ENCODE data around the gene PACS2. TPM values are rescaled to one million over a fixed set of nuclear protein-coding genes. Genes with fewer than 3 reads are reported as not detected.

Gene PACS2
- total RNA-seq, 1 experiment from 2014 or later: 65.6 TPM

- no peak for DNase-seq (ENCODE audit: low spot score)
Measured at GRCh38 chr14:105384605-105385321, 70.2 kb downstream of the PACS2 start.

- DNase-seq (ENCODE audit: low spot score): no peak
Measured at GRCh38 chr14:105385322-105385637, 70.7 kb downstream of the PACS2 start.

- no peak for DNase-seq (ENCODE audit: low spot score)
Measured at GRCh38 chr14:105385698-105386365, 71.3 kb downstream of the PACS2 start.

- no peak for DNase-seq (ENCODE audit: low spot score)
Measured at GRCh38 chr14:105386581-105387529, 72.3 kb downstream of the PACS2 start.

- no peak for DNase-seq (ENCODE audit: low spot score)
Measured at GRCh38 chr14:105387530-105387922, 73.0 kb downstream of the PACS2 start.

- DNase-seq (ENCODE audit: low spot score): no peak
Measured at GRCh38 chr14:105388110-105388951, 73.8 kb downstream of the PACS2 start.

GRCh38 chr14:105388976-105389375 lies 74.4 kb downstream of the PACS2 start:
- DNase-seq (ENCODE audit: low spot score): no peak

- DNase-seq (ENCODE audit: low spot score): no peak
Measured at GRCh38 chr14:105389534-105389933, 75.0 kb downstream of the PACS2 start.

- no peak for DNase-seq (ENCODE audit: low spot score)
Measured at GRCh38 chr14:105389976-105390848, 75.7 kb downstream of the PACS2 start.

- DNase-seq (ENCODE audit: low spot score): no peak
Measured at GRCh38 chr14:105390849-105391500, 76.4 kb downstream of the PACS2 start.

GRCh38 chr14:105391541-105391940 lies 77.0 kb downstream of the PACS2 start:
- DNase-seq (ENCODE audit: low spot score): no peak

GRCh38 chr14:105392131-105393090 lies 77.9 kb downstream of the PACS2 start:
- DNase-seq (ENCODE audit: low spot score): no peak

GRCh38 chr14:105393151-105393550 lies 78.6 kb downstream of the PACS2 start:
- DNase-seq (ENCODE audit: low spot score): no peak

GRCh38 chr14:105394714-105395537 lies 80.4 kb downstream of the PACS2 start:
- no peak for DNase-seq (ENCODE audit: low spot score)

GRCh38 chr14:105395538-105395854 lies 80.9 kb downstream of the PACS2 start:
- DNase-seq (ENCODE audit: low spot score): no peak

- no peak for DNase-seq (ENCODE audit: low spot score)
Measured at GRCh38 chr14:105397350-105397931, 82.9 kb downstream of the PACS2 start.

GRCh38 chr14:105398044-105398725 lies 83.6 kb downstream of the PACS2 start, which contains the start of gene TEX22:
Gene TEX22, plus strand, starts transcription at chr14:105398538. Its CDS starts 803 bp downstream, at chr14:105399341.
- peak; percentile 69 for DNase-seq (ENCODE audit: low spot score)

Measured in HT-29 (cell line).